Stimulated activated CD8-positive, alpha-beta memory T cell treated with anti-CD3 and anti-CD28 coated beads, Interleukin-12 subunit alpha, Interleukin-12 subunit beta, amount 100 ng/mL, for 24 hours (primary cell): Measurements from ENCODE around the gene WDR43.

Experiments used
- DNase-seq: peaks from one replicate; pipeline ENCODE4 v3.0.0-alpha.2; 2020; ENCODE audit errors: extremely low read depth

The WDR43 gene

DNA sequence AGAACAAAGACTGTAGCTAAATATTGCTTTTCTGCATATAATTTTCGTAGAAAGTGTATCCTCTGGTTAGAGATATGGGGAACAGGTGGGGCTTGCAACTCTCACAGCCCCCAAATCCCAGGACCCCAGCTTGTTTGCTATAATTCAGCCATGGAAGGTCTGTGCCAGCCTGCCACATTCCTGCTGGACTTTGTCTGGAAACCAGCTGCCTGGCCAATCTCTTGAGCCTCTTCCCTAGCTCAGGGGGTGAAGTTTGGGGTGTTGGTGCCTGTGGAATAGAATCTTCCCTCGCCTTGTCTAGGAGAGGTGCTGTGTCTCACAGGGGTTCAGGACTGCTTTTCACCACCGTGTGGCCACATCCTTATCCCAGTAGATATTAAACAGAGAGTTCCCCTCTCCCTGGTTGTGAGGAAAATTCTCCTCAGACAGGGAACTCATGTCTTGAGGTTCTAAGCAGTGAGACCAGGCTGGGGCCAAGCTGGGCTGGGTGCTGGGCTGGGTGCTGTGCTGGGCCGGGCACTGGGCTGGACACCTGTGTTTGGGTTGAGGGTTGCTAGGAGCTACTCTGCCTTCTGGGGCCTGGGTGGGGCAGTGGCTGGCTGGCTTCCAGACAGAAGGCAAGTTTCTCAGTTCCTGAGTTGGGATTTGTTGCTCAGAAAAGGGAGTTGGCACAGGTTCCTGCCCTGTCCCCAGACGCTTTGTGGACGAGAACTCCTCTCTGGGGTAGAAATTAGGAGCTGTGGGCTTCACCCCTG is 98.9 kb downstream of the WDR43 start:
- DNase-seq: no peak

DNA sequence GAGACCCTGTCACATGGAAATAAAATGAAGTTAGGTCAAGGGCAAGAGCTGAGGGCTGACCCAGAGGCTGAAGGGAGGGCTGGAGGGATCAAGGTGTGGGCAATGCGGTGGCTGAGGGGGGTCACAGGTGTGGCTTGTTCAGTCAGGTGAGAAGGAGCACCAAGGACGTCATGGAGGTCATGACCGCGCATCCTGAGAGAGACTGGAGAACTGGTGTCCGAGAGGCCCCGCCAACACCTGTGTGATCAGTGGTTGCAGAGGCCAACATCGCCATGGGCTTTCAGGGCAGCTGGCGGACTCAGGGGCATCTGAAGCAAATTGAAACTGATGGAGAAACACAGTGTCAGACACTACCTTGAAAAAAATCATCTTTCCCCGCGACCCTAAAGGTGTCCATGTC is 99.6 kb downstream of the WDR43 start:
- no peak for DNase-seq

- DNase-seq: no peak
Observed at GRCh38 chr2:28994679-28995078, 100.2 kb downstream of the WDR43 start.

DNA sequence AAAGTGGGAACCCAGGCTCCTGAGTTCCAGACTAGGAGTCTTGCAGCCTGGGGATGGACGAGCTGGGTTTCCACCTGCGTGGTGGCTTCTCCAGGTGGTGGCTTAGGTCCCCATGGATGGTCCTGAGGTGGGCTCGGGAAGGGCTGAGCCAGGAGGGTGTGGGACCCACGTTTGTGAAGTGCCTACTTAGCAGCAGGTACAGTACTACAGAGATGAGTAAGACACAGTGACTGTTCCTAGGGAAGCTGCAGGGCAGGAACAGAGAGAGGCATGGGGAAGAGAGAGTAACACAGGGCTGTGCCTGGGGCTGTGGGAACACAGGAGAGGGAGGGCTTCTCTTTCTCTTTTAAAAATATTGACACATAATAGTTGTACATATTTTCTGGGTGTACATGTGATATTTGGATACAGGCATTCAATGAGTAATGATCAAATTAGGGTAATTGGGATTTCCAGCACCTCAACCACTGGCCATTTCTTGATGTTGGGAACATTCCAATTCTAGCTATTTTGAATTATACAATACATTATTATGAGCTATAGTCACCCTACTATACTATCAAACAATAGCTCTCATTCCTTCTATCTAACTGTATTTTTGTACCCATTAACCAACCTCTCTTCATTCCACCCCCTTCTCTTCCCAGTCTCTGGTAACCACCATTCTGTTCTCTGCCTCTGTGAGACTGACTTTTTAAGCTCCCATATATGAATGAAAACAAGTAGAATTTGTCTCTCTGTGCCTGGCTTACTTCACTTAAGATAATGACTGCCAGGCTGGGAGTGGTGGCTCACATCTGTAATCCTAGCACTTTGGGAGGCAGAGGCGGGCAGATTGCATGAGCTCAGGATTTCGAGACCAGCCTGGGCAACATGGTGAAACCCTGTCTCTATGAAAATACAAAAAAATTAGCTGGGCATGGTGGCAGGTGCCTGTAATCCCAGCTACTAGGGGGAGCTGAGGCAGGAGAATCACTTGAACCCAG is 101.6 kb downstream of the WDR43 start:
- no peak for DNase-seq

DNA sequence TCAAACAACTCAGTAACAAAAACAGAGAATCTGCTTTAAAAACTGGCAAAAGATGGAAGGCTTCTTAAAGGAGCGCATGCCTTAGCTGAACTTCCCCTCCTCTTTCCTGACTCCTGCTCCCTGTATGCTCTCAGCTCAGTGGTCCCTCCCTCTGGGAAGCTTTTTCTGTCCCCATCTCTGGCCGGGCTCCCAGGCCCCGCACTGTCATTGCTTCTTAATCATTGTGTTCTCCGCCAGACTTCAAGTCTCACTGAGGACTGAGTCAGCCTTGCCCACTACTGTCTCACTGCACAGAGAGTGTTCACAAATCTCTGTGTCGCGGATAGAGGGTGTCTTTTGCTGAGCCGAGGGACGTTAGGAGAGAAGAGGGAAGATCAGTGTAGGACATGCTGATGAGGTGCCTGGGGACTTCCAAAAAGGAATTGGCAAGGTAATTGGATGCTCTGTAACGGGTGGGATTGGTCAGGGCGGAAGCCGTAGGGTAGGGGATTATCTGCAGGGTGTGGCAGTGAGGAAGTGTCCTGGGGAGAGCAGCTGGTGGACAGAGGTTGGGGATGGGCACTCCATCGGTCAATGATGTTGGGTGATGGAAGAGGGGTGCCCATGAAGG is 102.9 kb downstream of the WDR43 start:
- DNase-seq: no peak
